ENCODE results near the gene LSAMP. TPM values are rescaled to one million over a fixed set of nuclear protein-coding genes. Genes with fewer than 3 reads are reported as not detected.

The LSAMP gene
- total and polyA plus RNA-seq, 2 donors (not counting 3 experiments of a cell fraction or from before 2014, with no cell fraction given): not detected

DNA sequence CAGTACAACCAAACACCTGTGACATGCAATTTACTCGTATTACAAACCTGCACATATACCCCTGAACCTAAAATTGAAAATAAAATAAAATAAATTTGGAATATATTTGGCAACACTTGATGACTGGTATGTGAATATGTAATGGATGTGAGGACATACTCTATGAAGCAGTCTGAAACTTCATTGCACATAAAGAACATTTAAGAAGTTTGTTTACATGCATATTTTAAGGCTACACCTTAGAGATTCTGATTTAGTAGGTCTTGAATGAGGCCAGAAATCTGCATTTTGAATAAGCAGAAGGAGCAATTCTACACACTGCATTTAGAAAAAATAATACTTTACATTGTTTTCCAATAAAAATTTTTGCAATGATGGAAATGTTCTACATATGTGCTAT, 284.7 kb downstream of the LSAMP start:
- Histone ChIP-seq H3K4me1 (ENCODE audit: control insufficient read depth, extremely low read depth, insufficient read depth, low read length) (no peaks in the 10 kb centered on the region), H3K9me1 (replicated peaks; ENCODE audit: control insufficient read depth, extremely low read depth, insufficient read depth, low read length) (no peaks in the 10 kb centered on the region), H3K9me3 (replicated peaks; ENCODE audit: control insufficient read depth, insufficient read depth, low read length) (no peaks in the 10 kb centered on the region), H3K4me2 (ENCODE audit: insufficient read depth, low read length) (no peak overlapping the region), H3K36me3 (ENCODE audit: control insufficient read depth in 2 of 2, extremely low read depth in 1 of 2, insufficient read depth in 2 of 2, low read length in 2 of 2) (no peaks in the 10 kb centered on the region), H3K27me3 (ENCODE audit: control insufficient read depth in 2 of 2, insufficient read depth in 2 of 2, low read length in 2 of 2) (no peaks in the 10 kb centered on the region), H2AFZ (ENCODE audit: low read depth, low read length) (no peak overlapping the region), H3K9ac (replicated peaks; ENCODE audit: extremely low read depth, insufficient read depth, low read length) (no peak overlapping the region), H3K27ac (ENCODE audit: insufficient read depth, low read depth, low read length) (no peak overlapping the region), H4K20me1 (replicated peaks; ENCODE audit: control insufficient read depth, extremely low read depth, insufficient read depth, low read length) (no peaks in the 10 kb centered on the region), H3K4me3 (replicated peaks in 1 of 3; ENCODE audit: insufficient read depth in 1 of 3, low read depth in 1 of 3, low read length in 3 of 3) (no peak overlapping the region), H3K79me2 (ENCODE audit: control insufficient read depth, insufficient read depth, low read length) (no peaks in the 10 kb centered on the region)
- ChIA-PET POLR2A (no interaction called here), CTCF (no interaction called here)
- intact Hi-C loops (cut with micrococcal nuclease): no loop called here
- dilution Hi-C loops (cut with MboI; ENCODE audit: extremely low pct_ligation_motif_present, low sequenced_read_pairs): no loop called here
- no TSS peak for BruUV-seq (replicated peaks)
- DNase-seq (ENCODE audit: low read depth, low spot score) (no peak), FAIRE-seq (no peak)
- no peak for TF ChIP-seq EZH2 (IDR thresholded peaks at IDR 0.05; ENCODE audit: borderline replicate concordance, low read depth, low read length, severe bottlenecking)
- TF ChIP-seq JUN (IDR thresholded peaks at IDR 0.05; ENCODE audit: borderline replicate concordance, insufficient read depth, insufficient read length, low read depth): no peak
- no peak for TF ChIP-seq GATA2 (IDR thresholded peaks at IDR 0.05; ENCODE audit: insufficient read depth, insufficient read length, low read depth, low read length)
- TF ChIP-seq, protein P1, sequence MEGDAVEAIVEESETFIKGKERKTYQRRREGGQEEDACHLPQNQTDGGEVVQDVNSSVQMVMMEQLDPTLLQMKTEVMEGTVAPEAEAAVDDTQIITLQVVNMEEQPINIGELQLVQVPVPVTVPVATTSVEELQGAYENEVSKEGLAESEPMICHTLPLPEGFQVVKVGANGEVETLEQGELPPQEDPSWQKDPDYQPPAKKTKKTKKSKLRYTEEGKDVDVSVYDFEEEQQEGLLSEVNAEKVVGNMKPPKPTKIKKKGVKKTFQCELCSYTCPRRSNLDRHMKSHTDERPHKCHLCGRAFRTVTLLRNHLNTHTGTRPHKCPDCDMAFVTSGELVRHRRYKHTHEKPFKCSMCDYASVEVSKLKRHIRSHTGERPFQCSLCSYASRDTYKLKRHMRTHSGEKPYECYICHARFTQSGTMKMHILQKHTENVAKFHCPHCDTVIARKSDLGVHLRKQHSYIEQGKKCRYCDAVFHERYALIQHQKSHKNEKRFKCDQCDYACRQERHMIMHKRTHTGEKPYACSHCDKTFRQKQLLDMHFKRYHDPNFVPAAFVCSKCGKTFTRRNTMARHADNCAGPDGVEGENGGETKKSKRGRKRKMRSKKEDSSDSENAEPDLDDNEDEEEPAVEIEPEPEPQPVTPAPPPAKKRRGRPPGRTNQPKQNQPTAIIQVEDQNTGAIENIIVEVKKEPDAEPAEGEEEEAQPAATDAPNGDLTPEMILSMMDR (IDR thresholded peaks at IDR 0.05; ENCODE audit: extremely low read depth in 1 of 2, insufficient read depth in 1 of 2, low read depth in 1 of 2, low read length in 2 of 2): no peak
- TF ChIP-seq MAX (IDR thresholded peaks at IDR 0.05; ENCODE audit: insufficient read depth, insufficient read length): no peak
- no peak for TF ChIP-seq POLR2A (IDR thresholded peaks at IDR 0.05; ENCODE audit: low read depth, low read length)
- TF ChIP-seq MYC (IDR thresholded peaks at IDR 0.05; ENCODE audit: low read depth, low read length): no peak
- no peak for TF ChIP-seq FOS (IDR thresholded peaks at IDR 0.05; ENCODE audit: borderline replicate concordance, insufficient read depth, low read length)
